ENCODE data around the gene PIK3CG.

Gene PIK3CG

DNA sequence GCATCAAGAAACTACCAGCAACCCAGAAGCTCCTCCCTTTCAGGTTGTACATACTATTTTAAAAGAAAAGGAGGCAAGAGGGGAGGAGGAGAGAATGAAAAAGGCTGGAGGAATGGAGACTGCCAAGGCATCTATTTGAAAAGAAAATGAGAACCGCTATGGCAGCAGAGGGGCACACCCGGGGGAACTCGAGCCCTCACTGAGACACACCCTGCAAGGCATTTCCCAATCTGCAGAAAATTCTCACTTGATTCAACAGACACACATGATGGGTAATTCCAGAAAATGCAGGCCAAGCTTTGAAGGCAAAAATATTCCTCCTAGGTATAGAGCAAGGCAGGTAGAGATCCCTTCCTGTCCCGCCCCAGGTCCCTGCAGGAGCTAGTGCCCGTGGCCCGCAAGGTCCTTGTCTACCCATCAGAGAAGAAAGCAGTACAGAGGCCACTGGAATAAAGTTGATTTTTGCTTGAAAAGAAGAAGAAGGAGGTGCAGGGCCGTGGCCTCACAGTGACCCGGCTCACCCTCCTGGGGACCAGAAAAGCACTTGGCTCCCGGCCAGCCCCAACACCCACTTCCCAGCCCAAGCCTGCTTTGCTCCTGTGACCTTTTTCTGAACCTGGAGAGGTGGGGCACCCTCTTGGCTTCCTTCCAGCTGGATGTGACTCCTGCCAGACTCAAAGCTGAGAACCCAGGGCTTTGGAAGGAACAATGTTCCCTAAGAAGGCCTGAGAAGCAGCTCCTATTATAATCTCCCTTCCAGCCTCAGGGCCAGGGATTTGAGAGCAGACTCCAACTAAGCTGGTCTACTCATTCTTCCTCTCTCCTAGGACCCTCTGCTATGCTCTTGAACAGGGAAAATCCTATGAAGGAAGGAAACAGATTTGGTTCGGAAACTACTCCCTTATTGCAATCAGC, 6.2 kb upstream of the PIK3CG start:
- DNase-seq (ENCODE audit: low spot score), result no peak

DNA sequence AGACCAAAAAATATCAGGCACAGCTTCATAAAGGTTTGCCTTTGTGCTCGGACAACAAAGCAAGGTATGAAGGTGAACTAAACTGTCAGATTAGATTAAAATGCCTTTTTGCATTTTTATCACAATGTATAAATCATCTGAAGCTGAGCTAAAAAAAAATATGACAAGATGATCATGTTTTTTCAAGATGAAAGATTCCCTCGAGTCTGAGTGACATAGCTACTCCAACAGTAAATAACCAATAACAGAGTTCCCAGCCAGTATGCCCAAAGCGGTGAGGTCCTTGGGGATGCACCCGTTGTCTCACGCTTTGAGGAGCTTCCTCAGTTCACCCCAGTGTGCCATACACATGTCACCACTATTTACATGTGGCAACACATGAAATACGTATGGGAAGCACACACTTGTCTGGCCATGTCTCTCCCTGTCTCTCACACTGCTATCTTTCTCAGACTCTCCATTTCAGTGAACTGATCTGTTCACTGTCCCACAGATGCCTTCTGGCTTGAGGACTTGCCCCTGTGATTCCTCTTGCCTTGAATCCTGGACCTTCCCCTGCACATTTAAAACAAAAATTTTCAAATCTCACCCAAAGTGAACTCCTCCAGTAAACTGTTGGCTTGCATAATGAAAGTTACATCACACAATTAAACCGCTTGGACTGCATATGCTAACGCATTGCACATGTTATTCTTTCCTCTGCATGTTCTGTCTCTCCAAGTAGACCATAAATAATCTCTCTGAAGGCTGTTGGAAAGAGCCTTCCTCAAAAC, 2.6 kb upstream of the PIK3CG start:
- DNase-seq (ENCODE audit: low spot score), result no peak

DNA sequence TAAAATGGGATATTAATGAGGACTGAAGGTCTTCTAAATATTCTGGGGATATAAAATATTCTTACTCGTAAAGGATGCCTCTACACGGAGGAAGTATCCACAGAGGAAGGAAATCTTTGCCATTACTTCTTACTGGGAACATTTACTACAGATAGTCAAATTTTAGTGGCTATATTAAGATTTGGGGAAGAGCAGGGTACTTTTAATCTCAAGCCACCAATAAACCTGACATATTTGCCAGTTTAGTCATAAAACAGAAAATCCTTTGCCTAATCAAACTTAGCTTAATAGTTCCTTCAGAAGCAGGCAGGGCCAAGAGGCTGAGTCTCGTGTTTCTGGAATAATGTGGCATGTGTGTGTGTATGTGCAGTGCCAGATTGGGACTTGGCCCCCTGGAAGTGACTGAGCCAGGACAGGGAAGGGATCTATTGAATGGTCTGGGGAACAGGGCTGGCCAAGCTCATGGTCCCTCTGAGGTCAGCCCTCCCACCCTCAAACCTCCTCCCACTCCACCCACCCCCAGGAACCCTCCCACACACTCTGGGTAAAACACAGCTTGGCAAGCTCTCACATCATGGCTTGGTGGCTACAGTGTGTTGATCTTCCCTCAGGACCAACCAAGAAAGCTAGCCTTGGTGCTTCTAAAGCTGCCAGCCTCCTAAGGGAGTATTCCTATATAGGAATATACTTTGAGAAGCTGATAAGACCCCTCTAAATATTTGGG, 1.6 kb upstream of the PIK3CG start:
- DNase-seq (ENCODE audit: low spot score), result no peak

DNA sequence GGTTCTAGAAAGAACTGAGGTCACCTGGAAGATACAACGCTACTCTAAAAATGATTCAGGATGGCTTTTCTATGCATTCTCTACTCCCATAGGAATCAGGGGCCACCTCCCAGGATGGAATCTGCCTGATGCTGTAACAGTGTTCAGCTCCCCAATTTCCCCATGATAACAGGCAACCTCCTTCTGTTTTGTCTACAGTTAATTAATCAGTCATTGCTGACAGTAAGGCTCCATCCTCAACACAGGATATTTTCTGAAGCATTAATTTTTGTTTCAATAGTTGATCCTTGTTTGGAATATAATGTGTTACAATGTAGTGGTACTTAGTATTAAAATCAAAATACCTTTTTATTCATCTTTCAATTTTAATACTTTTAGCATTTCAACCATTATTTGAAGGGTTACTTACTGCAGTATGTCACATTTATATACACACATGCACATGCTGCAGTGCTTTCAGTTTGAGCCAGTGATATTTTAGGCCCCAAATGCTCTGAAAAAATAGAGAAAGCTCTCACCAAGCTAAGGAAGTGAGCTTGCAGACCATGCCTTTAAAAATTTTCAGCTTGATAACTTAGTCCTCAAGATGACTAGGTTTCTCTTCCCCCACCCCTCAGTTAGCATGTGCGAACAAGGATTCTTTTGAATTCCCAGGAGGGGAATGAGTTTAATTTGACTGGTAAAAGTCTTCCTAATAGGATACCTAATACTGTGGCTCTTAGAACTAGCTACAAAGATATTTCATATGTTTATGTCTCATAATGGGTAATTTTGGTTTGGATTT, 592 bp upstream of the PIK3CG start:
- DNase-seq (ENCODE audit: low spot score), result no peak

DNA sequence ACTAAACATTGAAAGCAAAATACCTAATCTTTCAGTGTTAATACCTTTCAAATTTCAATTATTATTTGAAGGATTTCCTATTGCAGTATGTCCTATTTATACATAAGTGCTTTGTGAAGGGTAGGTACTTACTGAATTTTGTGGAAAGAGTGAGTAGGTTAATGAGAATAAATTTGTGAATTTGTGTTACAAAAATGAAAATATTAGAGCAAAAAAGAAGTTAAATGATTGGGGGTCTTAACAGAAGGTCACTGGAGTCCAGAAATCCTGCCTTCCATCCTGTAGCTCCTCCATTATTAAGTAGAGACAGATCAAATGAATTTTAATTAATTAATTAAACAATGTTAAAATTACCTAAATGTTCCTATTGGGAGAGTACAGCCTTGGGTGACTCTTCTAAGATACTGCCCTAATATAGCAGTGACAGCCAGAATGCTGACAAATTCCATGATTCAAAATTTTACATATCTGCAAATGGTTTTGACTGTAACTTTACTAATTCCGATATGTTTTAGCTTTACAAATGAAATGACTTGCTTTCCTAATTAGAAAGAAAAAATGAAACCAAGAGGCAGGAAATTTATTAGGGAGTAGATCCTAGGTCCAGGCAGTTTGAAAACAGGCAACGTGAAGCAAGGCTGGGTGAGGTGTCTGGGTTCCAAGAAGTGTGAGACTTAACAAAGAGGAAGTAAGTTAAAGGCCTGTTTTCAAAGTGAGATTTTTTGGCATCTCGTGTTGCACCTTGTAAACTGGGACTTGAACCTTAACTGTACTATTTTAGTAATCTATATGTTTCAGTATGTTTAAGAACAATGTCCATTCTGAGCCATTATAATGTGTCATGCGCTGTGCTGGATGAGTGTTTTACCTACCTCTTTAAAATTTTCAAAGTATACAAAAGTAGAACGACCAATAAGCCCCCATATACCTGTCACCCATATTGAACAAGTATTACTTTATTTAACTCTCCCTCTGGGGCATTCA, 1.5 kb downstream of the PIK3CG start:
- DNase-seq (ENCODE audit: low spot score), result no peak

DNA sequence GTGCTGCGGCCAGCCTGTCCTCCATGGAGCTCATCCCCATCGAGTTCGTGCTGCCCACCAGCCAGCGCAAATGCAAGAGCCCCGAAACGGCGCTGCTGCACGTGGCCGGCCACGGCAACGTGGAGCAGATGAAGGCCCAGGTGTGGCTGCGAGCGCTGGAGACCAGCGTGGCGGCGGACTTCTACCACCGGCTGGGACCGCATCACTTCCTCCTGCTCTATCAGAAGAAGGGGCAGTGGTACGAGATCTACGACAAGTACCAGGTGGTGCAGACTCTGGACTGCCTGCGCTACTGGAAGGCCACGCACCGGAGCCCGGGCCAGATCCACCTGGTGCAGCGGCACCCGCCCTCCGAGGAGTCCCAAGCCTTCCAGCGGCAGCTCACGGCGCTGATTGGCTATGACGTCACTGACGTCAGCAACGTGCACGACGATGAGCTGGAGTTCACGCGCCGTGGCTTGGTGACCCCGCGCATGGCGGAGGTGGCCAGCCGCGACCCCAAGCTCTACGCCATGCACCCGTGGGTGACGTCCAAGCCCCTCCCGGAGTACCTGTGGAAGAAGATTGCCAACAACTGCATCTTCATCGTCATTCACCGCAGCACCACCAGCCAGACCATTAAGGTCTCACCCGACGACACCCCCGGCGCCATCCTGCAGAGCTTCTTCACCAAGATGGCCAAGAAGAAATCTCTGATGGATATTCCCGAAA, 2.7 kb downstream of the PIK3CG start:
- no peak for DNase-seq (ENCODE audit: low spot score)

DNA sequence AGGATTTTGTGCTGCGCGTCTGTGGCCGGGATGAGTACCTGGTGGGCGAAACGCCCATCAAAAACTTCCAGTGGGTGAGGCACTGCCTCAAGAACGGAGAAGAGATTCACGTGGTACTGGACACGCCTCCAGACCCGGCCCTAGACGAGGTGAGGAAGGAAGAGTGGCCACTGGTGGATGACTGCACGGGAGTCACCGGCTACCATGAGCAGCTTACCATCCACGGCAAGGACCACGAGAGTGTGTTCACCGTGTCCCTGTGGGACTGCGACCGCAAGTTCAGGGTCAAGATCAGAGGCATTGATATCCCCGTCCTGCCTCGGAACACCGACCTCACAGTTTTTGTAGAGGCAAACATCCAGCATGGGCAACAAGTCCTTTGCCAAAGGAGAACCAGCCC, 3.3 kb downstream of the PIK3CG start:
- no peak for DNase-seq (ENCODE audit: low spot score)

DNA sequence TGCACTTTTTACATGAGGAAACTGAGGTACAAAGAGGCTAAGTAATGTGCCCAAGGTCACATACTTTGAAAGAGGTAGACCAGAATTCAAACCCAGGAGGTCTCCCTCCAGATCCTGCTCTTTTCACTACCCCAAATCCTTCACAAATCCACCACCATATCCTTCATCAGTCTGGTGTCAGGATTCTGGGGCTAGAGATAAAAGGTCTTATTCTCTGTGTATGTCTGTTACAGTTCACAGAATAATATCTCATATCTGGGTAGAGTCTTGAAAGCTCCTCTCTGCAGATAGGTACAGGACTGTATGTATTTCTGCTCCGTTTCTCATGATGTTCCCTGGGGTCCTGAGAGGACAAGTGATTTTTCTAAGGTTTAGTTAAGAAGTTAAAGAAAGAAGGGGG, 4.9 kb downstream of the PIK3CG start:
- no peak for DNase-seq (ENCODE audit: low spot score)

DNA sequence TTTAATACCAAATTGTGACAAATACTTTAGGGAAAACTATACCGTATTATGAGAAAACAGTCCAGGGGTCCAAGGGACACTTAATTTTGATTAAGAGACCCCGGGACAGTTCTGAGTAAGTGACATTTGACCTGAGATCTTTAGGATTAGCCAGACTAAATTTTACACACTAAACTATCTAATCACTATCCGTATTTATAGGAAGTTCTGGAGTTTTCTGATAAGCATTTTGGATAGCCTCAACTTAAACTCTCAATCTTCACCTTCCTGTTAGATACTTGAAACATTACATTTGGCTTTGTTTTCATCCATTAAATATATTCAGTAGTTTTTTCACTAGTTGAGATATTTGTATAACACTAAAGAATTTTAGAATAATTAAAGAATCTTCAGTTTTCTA, 5.4 kb downstream of the PIK3CG start:
- DNase-seq (ENCODE audit: low spot score), result no peak

DNA sequence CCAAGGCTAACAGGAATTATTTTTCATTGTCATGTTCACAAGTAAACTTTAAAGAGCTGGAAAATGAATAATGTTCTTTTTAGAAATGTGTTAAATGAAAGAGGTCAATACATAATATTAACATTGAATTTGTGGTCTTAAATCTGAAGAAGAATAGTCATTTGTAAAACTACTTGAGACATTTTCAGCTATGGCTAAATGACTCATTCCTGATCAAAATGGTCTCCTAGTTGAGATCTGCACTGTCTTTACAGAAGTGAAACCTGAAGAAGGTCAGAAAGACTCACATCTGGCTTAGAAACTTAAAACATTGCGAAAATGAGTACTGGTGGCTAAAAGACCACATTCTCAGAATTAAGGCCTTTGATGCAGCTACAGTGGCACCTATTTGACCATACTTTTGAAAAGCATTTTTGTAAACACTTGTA, 5.9 kb downstream of the PIK3CG start:
- DNase-seq (ENCODE audit: low spot score), result no peak

DNA sequence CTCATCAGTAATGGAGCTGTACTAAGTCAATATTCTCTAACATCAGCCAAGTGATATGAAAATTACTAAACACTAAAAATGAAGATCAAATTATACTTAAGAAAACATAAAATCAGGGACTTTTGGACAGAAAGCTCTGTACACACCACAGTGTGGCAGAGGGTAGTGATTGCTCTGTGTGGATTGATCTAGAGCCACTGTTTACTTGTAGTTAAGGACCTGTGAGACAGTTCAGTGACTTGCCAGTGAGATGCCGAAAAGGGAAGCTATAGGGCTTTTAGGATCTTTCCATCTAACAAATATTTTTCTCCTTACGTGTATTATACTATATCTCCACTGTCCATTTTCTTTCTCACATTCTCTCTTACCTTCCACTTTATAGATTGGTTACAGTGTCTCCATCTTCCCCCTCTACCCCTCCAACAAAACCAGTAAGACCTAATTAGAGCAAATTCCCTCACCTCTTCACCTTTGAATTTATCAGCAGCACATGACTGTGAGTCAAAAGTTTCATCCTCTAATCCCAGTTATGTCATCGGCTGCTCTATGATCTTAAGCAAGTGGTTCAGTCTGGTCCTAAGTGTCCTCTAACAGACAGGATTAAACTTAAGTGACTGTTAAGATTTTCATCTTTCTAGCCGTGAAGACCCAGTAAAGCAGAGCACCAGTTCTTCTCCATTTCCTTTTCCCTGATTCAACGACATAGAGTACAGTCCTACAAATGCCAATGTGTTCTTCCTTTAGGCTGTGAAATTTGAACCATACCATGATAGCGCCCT, 6.9 kb downstream of the PIK3CG start:
- no peak for DNase-seq (ENCODE audit: low spot score)

DNA sequence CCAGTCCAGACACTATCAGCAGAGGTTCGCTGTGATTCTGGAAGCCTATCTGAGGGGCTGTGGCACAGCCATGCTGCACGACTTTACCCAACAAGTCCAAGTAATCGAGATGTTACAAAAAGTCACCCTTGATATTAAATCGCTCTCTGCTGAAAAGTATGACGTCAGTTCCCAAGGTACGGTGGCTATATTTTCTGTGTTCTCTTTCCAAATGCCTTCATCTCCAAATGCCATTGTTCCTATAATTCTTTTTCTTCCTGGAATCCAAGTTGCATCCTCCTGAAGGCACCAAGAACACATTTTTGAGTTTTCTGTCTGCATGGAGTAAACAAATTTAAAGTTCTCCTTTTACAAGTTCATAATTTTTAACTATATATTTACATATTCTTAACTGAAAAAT, 7.7 kb downstream of the PIK3CG start:
- DNase-seq (ENCODE audit: low spot score), result no peak

DNA sequence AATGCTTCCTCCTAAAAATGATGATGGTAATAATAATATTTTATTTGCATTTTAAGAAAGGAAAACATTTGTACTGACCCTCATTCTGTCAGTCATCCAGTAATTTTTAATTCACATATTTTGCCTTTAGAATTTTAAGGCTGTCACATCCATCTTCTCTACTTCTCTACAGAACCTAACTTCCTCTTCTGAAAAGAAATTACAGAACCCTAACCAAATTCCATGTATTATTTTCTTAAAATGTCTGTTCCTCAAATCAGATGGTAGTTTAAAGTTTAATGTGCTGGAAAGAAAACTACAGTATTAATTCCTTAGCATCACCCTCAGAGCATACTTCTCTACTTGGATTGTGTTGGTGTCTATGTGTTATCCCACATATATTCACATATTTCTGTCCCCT, 9.0 kb downstream of the PIK3CG start:
- DNase-seq (ENCODE audit: low spot score), result no peak

DNA sequence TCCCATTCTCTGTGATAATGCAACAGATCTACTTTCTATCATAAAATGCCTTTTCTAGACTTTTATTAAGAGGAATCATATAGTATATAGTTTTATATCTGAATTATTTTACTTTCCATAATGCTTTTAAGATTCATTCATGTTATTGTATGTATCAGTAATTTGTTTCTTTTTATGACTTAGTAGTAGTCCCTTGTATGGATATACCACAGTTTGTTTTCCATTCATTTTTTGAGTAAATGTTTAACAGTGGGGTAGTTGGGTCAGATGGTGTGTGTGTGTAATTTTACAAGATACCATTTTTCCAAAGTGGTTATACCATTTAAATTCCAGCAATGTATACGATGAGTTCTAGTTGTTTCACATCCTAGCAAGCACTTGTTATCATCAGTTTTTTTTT, 10.4 kb downstream of the PIK3CG start:
- DNase-seq (ENCODE audit: low spot score), result no peak

DNA sequence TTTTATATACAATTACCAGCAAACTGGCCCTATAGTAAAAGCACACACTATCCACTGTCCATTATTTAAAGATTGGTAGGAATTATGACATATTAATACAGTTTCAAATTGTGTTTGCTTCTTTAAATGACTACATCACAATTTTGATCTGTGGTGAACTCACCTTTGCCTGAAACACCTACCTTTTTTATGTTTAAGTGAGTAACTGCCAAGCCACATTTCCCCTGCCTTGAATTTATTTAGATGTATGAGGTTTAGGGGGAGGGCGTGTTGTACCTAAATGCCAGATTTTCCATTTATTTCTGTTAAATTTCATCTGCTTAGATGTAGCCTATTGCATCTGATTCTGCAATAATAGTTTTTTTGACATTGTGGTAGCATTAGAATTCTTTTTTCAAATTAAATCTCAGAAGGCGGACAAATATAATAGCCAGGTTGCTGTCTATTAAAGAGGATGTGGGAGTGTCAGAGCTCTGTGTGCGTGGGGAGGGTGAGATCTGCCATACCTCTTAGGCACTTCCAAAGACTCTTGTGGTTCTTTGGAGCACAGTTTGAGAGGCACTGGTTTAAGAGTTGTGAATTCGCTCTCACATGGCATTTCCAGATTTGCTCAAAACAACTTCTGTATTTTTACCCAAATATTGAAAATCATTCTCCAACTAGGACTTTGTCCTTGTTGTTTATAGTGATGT, 13.8 kb downstream of the PIK3CG start:
- no peak for DNase-seq (ENCODE audit: low spot score)

DNA sequence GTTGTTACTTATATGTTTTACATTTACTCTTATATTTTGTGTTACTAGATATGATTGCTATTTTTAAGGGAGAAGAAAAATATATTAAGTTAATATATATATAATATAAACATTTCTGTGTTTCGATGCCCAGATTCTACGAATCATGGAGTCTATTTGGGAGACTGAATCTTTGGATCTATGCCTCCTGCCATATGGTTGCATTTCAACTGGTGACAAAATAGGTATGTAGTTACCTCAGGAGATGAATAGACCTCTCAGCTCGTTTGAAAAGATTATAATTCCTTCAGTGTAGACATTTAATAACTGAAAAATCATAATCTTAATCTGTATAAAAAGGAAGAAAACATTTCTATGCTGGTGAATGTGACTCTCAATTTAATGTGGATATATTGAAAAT, 16.9 kb downstream of the PIK3CG start:
- DNase-seq (ENCODE audit: low spot score), result no peak

DNA sequence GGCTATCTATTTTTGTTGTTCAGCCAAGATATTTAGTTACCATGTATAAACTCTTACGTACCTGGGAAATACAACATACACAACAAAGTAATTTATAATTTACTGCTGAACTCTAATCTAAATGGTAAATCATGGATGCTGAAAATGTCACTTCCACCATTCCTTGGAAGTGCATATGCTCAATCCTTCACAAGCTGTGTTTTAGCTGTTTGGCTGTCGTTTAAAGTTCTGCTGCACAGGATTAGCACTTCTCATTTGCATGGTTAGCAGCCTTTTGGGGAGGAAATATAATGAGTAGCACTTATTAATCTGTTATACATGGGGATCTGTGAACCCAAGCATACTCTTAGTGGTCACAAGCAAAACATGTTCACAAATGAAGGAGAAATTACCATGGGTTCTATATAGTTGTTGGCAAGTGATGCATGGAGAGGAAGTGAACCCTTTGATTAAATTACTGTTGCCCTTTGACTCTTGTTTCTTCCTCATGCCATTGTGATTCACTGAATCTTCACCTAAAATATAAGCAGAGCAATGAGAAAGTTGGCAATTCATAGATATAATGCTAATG, 18.5 kb downstream of the PIK3CG start:
- no peak for DNase-seq (ENCODE audit: low spot score)

DNA sequence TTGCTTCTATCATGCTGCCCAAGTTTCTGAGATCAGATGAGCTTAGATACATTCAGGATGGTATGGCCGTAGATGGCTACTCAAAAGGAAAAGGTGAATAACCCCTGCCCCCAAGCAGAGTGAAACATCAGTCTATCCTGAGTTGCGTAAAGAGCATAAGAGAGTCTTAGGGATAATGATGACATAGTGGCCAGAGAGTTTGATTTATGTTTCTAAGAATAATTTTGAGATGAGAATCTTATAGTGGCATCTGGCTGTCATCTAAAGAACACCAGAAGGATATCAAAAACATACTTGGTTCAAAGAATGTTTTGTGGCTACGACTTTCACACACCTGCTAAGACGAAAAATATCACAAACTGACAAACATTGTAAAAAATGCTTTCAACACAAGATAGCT, 20.6 kb downstream of the PIK3CG start:
- no peak for DNase-seq (ENCODE audit: low spot score)
